Neural cell (in vitro differentiated cells): ENCODE results near the gene NSF. TPM values are rescaled to one million over a fixed set of nuclear protein-coding genes. Genes with fewer than 3 reads are reported as not detected.

Source experiments
- H2AFZ ChIP-seq: fragments of 200-600, 300-800 bp; sonication (generic), shearing (Covaris generic); 2 replicates; pipeline ENCODE4 v1.6.0; 2014; ENCODE audit warnings: low read depth, mild to moderate bottlenecking, antibody characterized with exemption, low read length, moderate library complexity
- H3F3A ChIP-seq: fragments of 200-600 bp; shearing (Covaris generic); 2 replicates; pipeline ENCODE4 v1.6.1; 2016; ENCODE audit warnings: mild to moderate bottlenecking, moderate library complexity, mixed read lengths, antibody characterized with exemption, low read length; ENCODE audit not compliant: insufficient read depth, poor library complexity, severe bottlenecking
- H3K27ac ChIP-seq: fragments of 200-600, 300-800 bp; sonication (generic), shearing (Covaris generic); 2 replicates; pipeline ENCODE4 v1.5.1; 2014; ENCODE audit warnings: mild to moderate bottlenecking, low read length, moderate library complexity
- H3K27me3 ChIP-seq: fragments of 300-800, 200-600 bp; sonication (generic), shearing (Covaris generic); 2 replicates; pipeline ENCODE4 v1.6.0; 2014; ENCODE audit warnings: mild to moderate bottlenecking, low read depth, low read length, moderate library complexity; ENCODE audit not compliant: insufficient read depth
- H3K36me3 ChIP-seq: fragments of 300-800, 200-600 bp; sonication (generic), shearing (Covaris generic); 2 replicates; pipeline ENCODE4 v1.5.1; 2014; ENCODE audit warnings: mild to moderate bottlenecking, antibody characterized with exemption, low read length, moderate library complexity; ENCODE audit not compliant: insufficient read depth
- H3K4me2 ChIP-seq: fragments of 300-800, 200-600 bp; sonication (generic), shearing (Covaris generic); 2 replicates; pipeline ENCODE4 v1.6.0; 2014; ENCODE audit warnings: mild to moderate bottlenecking, low read length
- H3K4me3 ChIP-seq: fragments of 300-800, 200-600 bp; sonication (generic), shearing (Covaris generic); 2 replicates; pipeline ENCODE4 v1.5.1; 2014; ENCODE audit warnings: mild to moderate bottlenecking, low read length, moderate library complexity
- H3K79me2 ChIP-seq: fragments of 200-600 bp; shearing (Covaris generic); replicated peaks from 2 replicates; pipeline ENCODE4 v1.6.0; 2014; ENCODE audit warnings: mild to moderate bottlenecking, low read length, moderate library complexity; ENCODE audit not compliant: insufficient read depth
- H3K9ac ChIP-seq: fragments of 300-800, 200-600 bp; sonication (generic), shearing (Covaris generic); 2 replicates; pipeline ENCODE4 v1.6.1; 2016; ENCODE audit warnings: mild to moderate bottlenecking, low read length, mixed read lengths
- H3K9me2 ChIP-seq: fragments of 200-600 bp; shearing (Covaris generic); 2 replicates; pipeline ENCODE4 v1.6.1; 2016; ENCODE audit warnings: mild to moderate bottlenecking, low read length, mixed read lengths; ENCODE audit not compliant: insufficient read depth
- H3K9me3 ChIP-seq: fragments of 200-600, 300-800 bp; sonication (generic), shearing (Covaris generic); 2 replicates; pipeline ENCODE4 v1.6.1; 2016; ENCODE audit warnings: mild to moderate bottlenecking, mixed run types, low read length, moderate library complexity, mixed read lengths
- H4K20me1 ChIP-seq: fragments of 200-600 bp; shearing (Covaris generic); 2 replicates; pipeline ENCODE4 v1.6.1; 2016; ENCODE audit warnings: mild to moderate bottlenecking, mixed run types; ENCODE audit not compliant: insufficient read depth
- EP300 ChIP-seq: fragments of 450-650 bp; conservative IDR thresholded peaks from 2 replicates; pipeline ENCODE4 v1.6.1; 2014; ENCODE audit warnings: antibody characterized with exemption, mild to moderate bottlenecking, moderate library complexity; ENCODE audit not compliant: poor library complexity, severe bottlenecking
- EZH2 ChIP-seq: fragments of 200-600, 300-800 bp; shearing (Covaris generic), sonication (generic); IDR thresholded peaks from 2 replicates; pipeline ENCODE4 v1.6.1; 2014; ENCODE audit warnings: antibody characterized with exemption, low read length, borderline replicate concordance, mild to moderate bottlenecking; ENCODE audit not compliant: insufficient read depth, poor library complexity, severe bottlenecking
- MXI1 ChIP-seq: fragments of 450-650 bp; conservative IDR thresholded peaks from 2 replicates; pipeline ENCODE4 v1.6.1; 2014; ENCODE audit warnings: antibody characterized with exemption, mild to moderate bottlenecking; ENCODE audit not compliant: poor library complexity, severe bottlenecking
- POLR2AphosphoS5 ChIP-seq: IDR thresholded peaks from 2 replicates; pipeline ENCODE4 v1.6.1; 2012
- RAD21 ChIP-seq: fragments of 450-650 bp; conservative IDR thresholded peaks from 2 replicates; pipeline ENCODE4 v1.6.1; 2014; ENCODE audit warnings: antibody characterized with exemption, mild to moderate bottlenecking, moderate library complexity
- SMC3 ChIP-seq: fragments of 450-650 bp; conservative IDR thresholded peaks from 2 replicates; pipeline ENCODE4 v1.6.1; 2014; ENCODE audit warnings: antibody characterized with exemption, mild to moderate bottlenecking, moderate library complexity; ENCODE audit not compliant: poor library complexity
- TAF1 ChIP-seq: IDR thresholded peaks from 2 replicates; pipeline ENCODE4 v1.6.1; 2012; ENCODE audit warnings: low read depth
- polyA plus RNA-seq: library from polyadenylated mRNA; depleted of rRNA; stranded (reverse); fragments of >200 nt; gene quantifications from 2 replicates; pipeline ENCODE4 v1.2.3, GENCODE V29; 2014
- TF ChIP-seq, protein P1 (sequence below): fragments of 450-650 bp; IDR thresholded peaks from 2 replicates; pipeline ENCODE4 v1.5.1; 2014; ENCODE audit warnings: antibody characterized with exemption, mild to moderate bottlenecking, moderate library complexity; ENCODE audit not compliant: poor library complexity, severe bottlenecking
- TF ChIP-seq, protein P2 (sequence below): IDR thresholded peaks from 2 replicates; pipeline ENCODE4 v1.6.1; 2012; ENCODE audit warnings: borderline replicate concordance

Gene NSF
- polyA plus RNA-seq, 1 donor from 2014 or later = 98.6 TPM

DNA sequence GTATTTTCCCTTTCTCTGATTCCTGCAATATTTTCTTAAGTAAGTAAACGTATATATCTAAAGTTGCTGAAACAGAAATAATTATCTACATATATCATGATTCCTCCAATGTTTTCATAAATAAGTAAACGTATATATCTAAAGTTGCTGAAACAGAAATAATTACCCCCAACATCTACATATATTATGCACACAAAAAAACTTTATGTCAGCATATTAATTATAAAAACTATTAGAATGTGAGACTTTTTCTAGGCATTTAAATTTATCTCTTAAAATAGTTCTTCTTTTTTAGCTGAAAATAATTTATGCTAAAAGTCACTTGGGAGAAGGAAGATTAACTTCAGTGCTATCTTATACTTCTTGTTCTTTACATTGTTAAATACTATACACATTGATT is 139.6 kb downstream of the NSF start (continued):
- TF ChIP-seq TAF1 = no peak
- no peak for TF ChIP-seq RAD21

DNA sequence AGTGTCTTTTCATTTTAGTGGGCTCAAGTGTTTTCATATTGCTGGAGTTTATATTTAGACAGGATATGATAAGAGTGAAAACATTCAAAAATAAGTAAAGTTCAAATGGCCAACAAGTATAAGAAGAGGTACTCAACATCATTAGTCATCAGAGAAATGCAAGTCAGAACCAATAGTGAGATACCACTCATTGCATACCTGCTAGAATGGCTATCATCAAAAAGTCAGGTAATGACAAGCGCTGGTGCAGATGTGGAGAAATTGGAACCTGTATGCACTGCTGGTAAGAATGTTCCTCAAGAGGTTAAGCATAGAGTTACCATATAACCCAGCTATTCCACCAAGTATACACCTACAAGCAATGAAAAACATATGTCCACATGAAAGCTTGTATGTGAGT is 140.2 kb downstream of the NSF start:
- no peaks in the 10 kb centered on the region for H3K36me3 ChIP-seq
- H3K27me3 ChIP-seq = no peaks in the 10 kb centered on the region
- TF ChIP-seq POLR2AphosphoS5 = no peak
- no peak for TF ChIP-seq SMC3
- no peak for TF ChIP-seq TAF1
- TF ChIP-seq, protein P1, sequence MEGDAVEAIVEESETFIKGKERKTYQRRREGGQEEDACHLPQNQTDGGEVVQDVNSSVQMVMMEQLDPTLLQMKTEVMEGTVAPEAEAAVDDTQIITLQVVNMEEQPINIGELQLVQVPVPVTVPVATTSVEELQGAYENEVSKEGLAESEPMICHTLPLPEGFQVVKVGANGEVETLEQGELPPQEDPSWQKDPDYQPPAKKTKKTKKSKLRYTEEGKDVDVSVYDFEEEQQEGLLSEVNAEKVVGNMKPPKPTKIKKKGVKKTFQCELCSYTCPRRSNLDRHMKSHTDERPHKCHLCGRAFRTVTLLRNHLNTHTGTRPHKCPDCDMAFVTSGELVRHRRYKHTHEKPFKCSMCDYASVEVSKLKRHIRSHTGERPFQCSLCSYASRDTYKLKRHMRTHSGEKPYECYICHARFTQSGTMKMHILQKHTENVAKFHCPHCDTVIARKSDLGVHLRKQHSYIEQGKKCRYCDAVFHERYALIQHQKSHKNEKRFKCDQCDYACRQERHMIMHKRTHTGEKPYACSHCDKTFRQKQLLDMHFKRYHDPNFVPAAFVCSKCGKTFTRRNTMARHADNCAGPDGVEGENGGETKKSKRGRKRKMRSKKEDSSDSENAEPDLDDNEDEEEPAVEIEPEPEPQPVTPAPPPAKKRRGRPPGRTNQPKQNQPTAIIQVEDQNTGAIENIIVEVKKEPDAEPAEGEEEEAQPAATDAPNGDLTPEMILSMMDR = no peak
- TF ChIP-seq, protein P2, sequence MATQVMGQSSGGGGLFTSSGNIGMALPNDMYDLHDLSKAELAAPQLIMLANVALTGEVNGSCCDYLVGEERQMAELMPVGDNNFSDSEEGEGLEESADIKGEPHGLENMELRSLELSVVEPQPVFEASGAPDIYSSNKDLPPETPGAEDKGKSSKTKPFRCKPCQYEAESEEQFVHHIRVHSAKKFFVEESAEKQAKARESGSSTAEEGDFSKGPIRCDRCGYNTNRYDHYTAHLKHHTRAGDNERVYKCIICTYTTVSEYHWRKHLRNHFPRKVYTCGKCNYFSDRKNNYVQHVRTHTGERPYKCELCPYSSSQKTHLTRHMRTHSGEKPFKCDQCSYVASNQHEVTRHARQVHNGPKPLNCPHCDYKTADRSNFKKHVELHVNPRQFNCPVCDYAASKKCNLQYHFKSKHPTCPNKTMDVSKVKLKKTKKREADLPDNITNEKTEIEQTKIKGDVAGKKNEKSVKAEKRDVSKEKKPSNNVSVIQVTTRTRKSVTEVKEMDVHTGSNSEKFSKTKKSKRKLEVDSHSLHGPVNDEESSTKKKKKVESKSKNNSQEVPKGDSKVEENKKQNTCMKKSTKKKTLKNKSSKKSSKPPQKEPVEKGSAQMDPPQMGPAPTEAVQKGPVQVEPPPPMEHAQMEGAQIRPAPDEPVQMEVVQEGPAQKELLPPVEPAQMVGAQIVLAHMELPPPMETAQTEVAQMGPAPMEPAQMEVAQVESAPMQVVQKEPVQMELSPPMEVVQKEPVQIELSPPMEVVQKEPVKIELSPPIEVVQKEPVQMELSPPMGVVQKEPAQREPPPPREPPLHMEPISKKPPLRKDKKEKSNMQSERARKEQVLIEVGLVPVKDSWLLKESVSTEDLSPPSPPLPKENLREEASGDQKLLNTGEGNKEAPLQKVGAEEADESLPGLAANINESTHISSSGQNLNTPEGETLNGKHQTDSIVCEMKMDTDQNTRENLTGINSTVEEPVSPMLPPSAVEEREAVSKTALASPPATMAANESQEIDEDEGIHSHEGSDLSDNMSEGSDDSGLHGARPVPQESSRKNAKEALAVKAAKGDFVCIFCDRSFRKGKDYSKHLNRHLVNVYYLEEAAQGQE = no peak
- TF ChIP-seq MXI1 = no peak
- TF ChIP-seq EZH2 = no peak
- TF ChIP-seq EP300 = no peak
- no peak for TF ChIP-seq RAD21
- H3K79me2 ChIP-seq = no peaks in the 10 kb centered on the region
- H3F3A ChIP-seq = no peaks in the 10 kb centered on the region
- no peaks in the 10 kb centered on the region for H3K9me3 ChIP-seq
- H3K27ac ChIP-seq = no peak overlapping the region
- H3K4me3 ChIP-seq = no peak overlapping the region
- H3K9me2 ChIP-seq = no peaks in the 10 kb centered on the region
- H4K20me1 ChIP-seq = no peaks in the 10 kb centered on the region
- no peak overlapping the region for H3K9ac ChIP-seq
- no peak overlapping the region for H2AFZ ChIP-seq
- no peak overlapping the region for H3K4me2 ChIP-seq

DNA sequence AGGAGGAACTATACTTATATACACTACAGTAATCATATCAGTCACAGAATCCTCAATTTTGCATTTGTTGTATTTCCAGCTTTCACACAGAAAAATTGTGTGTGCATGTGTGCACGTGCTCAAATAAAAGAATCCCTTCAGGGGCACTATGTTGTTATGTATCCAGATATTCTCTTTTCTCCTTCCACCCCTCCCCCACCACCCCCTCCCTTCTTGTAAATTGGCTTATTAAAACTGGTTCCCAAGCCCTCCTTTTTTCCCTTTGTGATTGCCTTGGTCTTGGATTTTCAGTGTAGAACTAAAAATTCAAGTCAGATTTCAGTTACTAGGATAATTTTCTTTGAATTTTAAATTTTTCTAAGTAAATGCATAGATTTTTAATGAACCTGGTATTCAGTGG is 141.7 kb downstream of the NSF start:
- Histone ChIP-seq H3K27ac (peak overlapping the region; percentile 57), H3F3A (no peaks in the 10 kb centered on the region), H4K20me1 (no peaks in the 10 kb centered on the region), H3K9me2 (no peaks in the 10 kb centered on the region), H3K27me3 (no peaks in the 10 kb centered on the region), H3K79me2 (no peaks in the 10 kb centered on the region), H2AFZ (no peak overlapping the region), H3K4me2 (peak overlapping the region; percentile 66), H3K9ac (no peak overlapping the region), H3K4me3 (peak overlapping the region; percentile 50), H3K9me3 (no peaks in the 10 kb centered on the region), H3K36me3 (no peaks in the 10 kb centered on the region)
- TF ChIP-seq EZH2 = no peak
- TF ChIP-seq MXI1 = no peak
- TF ChIP-seq RAD21 = no peak
- TF ChIP-seq TAF1 = no peak
